ENCODE data around the gene LRP1B.

Gene LRP1B

DNA sequence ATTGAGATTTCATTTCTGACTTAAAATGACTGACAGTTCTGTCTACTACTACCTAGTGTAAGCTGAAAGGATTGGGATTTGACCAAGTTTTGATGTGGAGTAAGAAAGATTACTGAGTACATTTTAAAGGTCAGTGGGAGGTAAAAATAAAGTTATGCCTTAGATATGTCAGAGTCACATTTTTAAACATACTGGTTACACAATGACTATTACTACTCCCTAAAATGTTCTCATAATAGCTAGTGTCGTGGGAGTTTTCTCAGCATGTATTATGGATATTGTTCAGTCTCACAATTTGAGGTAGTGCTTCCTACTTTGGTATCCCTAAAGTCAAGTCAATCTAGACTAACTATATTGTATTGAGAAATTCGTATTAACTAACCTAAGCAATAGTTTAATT, 1092.5 kb downstream of the LRP1B start:
- TF ChIP-seq CTCF (IDR thresholded peaks at IDR 0.05; ENCODE audit: low read depth, low read length), result no peak
- no peak for DNase-seq (ENCODE audit: extremely low read depth, low read depth)

GRCh38 chr2:141037361-141037760, 1093.5 kb downstream of the LRP1B start:
- TF ChIP-seq CTCF (IDR thresholded peaks at IDR 0.05; ENCODE audit: low read depth, low read length), result no peak
- DNase-seq (ENCODE audit: extremely low read depth, low read depth), result no peak

DNA sequence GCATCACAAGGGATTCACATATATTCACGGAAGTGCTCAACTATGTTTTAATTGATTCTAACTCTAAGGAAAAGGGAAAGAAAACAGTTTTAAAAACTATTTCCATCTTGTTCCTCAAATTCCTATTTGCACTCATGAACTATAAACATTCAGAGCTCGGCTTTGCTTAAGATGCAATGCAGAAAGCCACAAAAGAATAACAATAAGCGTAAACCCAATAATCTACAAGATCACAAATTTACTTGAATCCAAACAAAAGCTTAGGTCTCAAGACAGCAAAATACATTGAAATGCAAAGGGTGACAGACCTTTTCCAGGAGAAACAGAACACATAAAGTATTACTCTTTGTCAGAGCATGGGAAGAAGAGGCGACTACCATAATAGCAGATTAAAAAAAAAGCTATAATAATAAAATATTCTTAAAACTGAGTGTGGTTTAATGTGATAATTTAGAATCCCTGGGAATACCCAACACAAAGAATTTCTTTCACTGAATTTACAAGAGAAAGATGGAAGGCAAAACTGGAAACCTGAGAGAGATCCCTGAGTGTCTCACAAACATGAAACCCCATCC, 1094.9 kb downstream of the LRP1B start:
- TF ChIP-seq CTCF (IDR thresholded peaks at IDR 0.05; ENCODE audit: low read depth, low read length), result no peak
- DNase-seq (ENCODE audit: extremely low read depth, low read depth), result no peak

DNA sequence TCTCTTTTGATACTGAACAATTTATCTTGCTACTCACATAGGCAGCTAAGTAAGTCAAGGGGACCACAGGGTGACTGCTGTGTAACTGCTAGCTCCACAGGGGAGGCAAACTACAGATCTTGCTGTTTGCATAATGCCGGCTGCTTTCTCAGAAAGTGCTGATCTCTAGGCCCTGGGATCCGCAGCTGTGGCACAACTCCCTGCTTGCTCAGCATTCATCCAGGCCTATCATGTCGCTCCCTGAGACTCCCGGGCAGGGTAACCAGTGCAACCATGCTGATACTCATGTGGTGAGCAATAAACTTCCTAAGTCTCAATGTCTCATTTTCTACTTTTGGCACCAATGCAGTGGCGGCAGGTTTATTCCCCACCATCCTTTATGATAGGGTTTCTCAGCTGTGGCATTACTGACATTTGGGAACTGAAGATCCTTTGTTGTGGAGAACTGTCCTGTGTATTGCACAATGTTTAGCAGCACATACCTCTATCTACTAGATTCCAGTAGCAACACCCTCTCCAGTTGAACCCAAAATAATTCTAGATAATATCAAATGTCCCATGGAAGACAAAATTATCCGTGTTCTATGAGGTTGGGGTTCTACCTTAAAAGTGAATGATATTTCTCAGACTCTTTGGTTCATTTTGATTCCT, 1101.3 kb downstream of the LRP1B start:
- no peak for TF ChIP-seq CTCF (IDR thresholded peaks at IDR 0.05; ENCODE audit: low read depth, low read length)
- no peak for DNase-seq (ENCODE audit: extremely low read depth, low read depth)

DNA sequence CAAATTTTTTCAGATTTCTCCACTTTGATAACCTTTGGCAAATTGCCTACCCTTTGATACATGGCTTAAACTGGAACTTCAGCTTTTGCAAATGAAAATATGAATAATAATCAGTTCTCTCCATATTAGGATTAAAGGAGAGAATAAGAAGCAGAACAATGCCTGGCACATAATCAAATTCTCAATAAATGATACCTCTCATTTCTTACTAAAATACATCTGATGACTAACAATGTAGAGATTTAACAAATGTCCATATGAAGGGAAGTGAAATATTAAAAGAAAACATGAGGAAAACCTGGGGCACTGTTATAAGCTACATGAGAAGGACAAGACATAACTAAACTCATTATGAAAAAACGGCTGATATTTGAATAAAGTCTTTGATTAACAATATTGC, 1103.6 kb downstream of the LRP1B start:
- DNase-seq (ENCODE audit: extremely low read depth, low read depth), result no peak
- no peak for TF ChIP-seq CTCF (IDR thresholded peaks at IDR 0.05; ENCODE audit: low read depth, low read length)

GRCh38 chr2:141021611-141022010, 1109.2 kb downstream of the LRP1B start:
- TF ChIP-seq CTCF (IDR thresholded peaks at IDR 0.05; ENCODE audit: low read depth, low read length), result no peak
- no peak for DNase-seq (ENCODE audit: extremely low read depth, low read depth)

DNA sequence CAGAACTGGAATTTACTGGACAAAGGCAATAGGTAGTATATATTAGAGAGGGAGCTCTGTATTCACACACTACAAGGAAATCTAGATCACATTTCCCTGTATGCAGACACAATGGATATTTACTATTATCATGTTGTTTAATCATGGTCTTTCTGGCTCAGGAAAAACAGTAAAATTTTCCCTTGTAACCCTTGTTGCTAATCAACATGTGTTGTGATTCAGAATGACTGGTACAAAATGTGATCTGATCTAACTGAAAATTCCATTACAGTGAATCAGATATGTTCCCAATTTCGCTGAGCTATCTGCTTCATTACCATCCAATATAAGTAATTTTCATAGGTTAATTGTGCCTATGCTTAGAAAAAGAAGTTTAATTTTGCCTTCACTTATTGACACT, 1109.7 kb downstream of the LRP1B start:
- TF ChIP-seq CTCF (IDR thresholded peaks at IDR 0.05; ENCODE audit: low read depth, low read length), result no peak
- DNase-seq (ENCODE audit: extremely low read depth, low read depth), result peak; percentile 16

Measured in AG09319 (cell line).